Fibroblast of skin of right biceps (primary cell): Measurements from ENCODE around the gene COL4A1.

Source experiments
- DNase-seq: peaks from one replicate; pipeline ENCODE4 v3.0.0-alpha.2; 2013

COL4A1 gene

GRCh38 chr13:110254751-110255553, 52.0 kb downstream of the COL4A1 start:
- no peak for DNase-seq

GRCh38 chr13:110254151-110254679, 52.7 kb downstream of the COL4A1 start:
- no peak for DNase-seq

- DNase-seq, result no peak
These were observed 55.7 kb downstream of the COL4A1 start for GRCh38 chr13:110251193-110251819.

- peak; percentile 80 for DNase-seq
These were observed 56.6 kb downstream of the COL4A1 start for GRCh38 chr13:110250258-110250891.

- DNase-seq, result no peak
These were observed 57.6 kb downstream of the COL4A1 start for GRCh38 chr13:110249326-110249725.

- DNase-seq, result no peak
These were observed 58.4 kb downstream of the COL4A1 start for GRCh38 chr13:110248449-110249143.

GRCh38 chr13:110246530-110246929, 60.4 kb downstream of the COL4A1 start:
- DNase-seq, result no peak

- peak; percentile 61 for DNase-seq
These were observed 61.5 kb downstream of the COL4A1 start for GRCh38 chr13:110245416-110245899.

- no peak for DNase-seq
These were observed 62.0 kb downstream of the COL4A1 start for GRCh38 chr13:110244976-110245375.

- peak; percentile 63 for DNase-seq
These were observed 62.7 kb downstream of the COL4A1 start for GRCh38 chr13:110244071-110244830.

GRCh38 chr13:110242615-110243014, 64.3 kb downstream of the COL4A1 start:
- no peak for DNase-seq

- DNase-seq, result no peak
These were observed 66.0 kb downstream of the COL4A1 start for GRCh38 chr13:110240943-110241342.

- DNase-seq, result no peak
These were observed 66.6 kb downstream of the COL4A1 start for GRCh38 chr13:110240352-110240751.

- no peak for DNase-seq
These were observed 67.5 kb downstream of the COL4A1 start for GRCh38 chr13:110239280-110240125.

- no peak for DNase-seq
These were observed 68.2 kb downstream of the COL4A1 start for GRCh38 chr13:110238818-110239195.

- DNase-seq, result no peak
These were observed 68.8 kb downstream of the COL4A1 start for GRCh38 chr13:110237875-110238817.

GRCh38 chr13:110236831-110237261, 70.1 kb downstream of the COL4A1 start:
- DNase-seq, result no peak

- no peak for DNase-seq
These were observed 70.5 kb downstream of the COL4A1 start for GRCh38 chr13:110236431-110236830.

- no peak for DNase-seq
These were observed 72.4 kb downstream of the COL4A1 start for GRCh38 chr13:110234532-110234931.

GRCh38 chr13:110233951-110234280, 73.0 kb downstream of the COL4A1 start:
- DNase-seq, result no peak
